Motor neuron (in vitro differentiated cells): ENCODE measurements around the gene SLX9. TPM values are rescaled to one million over a fixed set of nuclear protein-coding genes. Genes with fewer than 3 reads are reported as not detected.
A peak's percentile ranks its signal among the peaks of the same experiment; 100 is the strongest.
"Not testable (repeated sequence)": the region's sequence is repeated elsewhere in the genome, so short reads cannot be mapped to it uniquely, and the experiment has no call there.

Experiments used
- ATAC-seq, 8 experiments: fragments of 200-7000 bp; cut with Tn5 transposase; replicated peaks in 6 of 8; 2 replicates each; pipeline ENCODE4 v1.8.0; 2021; ENCODE audit warnings: mild to moderate bottlenecking in 8 of 8, moderate library complexity in 8 of 8
- H3K27ac ChIP-seq, 2 donors: fragments of 250-450 bp; sonication (Bioruptor Pico); 2 replicates each; pipeline ENCODE4 v1.9.0; 2021; ENCODE audit warnings: antibody characterized with exemption in 2 of 2, mild to moderate bottlenecking in 2 of 2, moderate library complexity in 1 of 2
- H3K4me1 ChIP-seq, 2 donors: fragments of 250-450 bp; sonication (Bioruptor Pico); replicated peaks in 1 of 2; 2 replicates each; pipeline ENCODE4 v1.6.1; 2021; ENCODE audit warnings: antibody characterized with exemption in 2 of 2, mild to moderate bottlenecking in 2 of 2, moderate library complexity in 1 of 2
- H3K4me3 ChIP-seq, 5 donors: fragments of 250-450 bp; sonication (Bioruptor Pico); 2 replicates each; pipeline ENCODE4 v1.9.0; 2021; ENCODE audit warnings: antibody characterized with exemption in 5 of 5, mild to moderate bottlenecking in 5 of 5, moderate library complexity in 4 of 5
- WGBS, 10 experiments: fragments of 450-650 bp; shearing (Covaris generic); methylation state at CpG; one replicate each; pipeline ENCODE4 v1.0.0; 2022; 5-methylcytosine and 5-hydroxymethylcytosine counted together
- in situ Hi-C, 9 experiments: fragments of 400-800 bp; cut with MboI; loops; one replicate each; pipeline ENCODE4 v1.15.0; 2021; ENCODE audit warnings: low sequenced_read_pairs in 9 of 9, low pct_unique_long_range_greater_than_20kb in 2 of 9; ENCODE audit not compliant: unreplicated experiment in 9 of 9
- total RNA-seq, 8 experiments: library from RNA; unstranded; fragments of 300-600 nt; gene quantifications; 2 replicates each; pipeline versions ENCODE4 v1.2.3 to v1.2.4, GENCODE V29; 2022

Gene SLX9
- total RNA-seq, 8 experiments from 2014 or later: 9.8 to 41.2 (median 15.3) TPM

DNA sequence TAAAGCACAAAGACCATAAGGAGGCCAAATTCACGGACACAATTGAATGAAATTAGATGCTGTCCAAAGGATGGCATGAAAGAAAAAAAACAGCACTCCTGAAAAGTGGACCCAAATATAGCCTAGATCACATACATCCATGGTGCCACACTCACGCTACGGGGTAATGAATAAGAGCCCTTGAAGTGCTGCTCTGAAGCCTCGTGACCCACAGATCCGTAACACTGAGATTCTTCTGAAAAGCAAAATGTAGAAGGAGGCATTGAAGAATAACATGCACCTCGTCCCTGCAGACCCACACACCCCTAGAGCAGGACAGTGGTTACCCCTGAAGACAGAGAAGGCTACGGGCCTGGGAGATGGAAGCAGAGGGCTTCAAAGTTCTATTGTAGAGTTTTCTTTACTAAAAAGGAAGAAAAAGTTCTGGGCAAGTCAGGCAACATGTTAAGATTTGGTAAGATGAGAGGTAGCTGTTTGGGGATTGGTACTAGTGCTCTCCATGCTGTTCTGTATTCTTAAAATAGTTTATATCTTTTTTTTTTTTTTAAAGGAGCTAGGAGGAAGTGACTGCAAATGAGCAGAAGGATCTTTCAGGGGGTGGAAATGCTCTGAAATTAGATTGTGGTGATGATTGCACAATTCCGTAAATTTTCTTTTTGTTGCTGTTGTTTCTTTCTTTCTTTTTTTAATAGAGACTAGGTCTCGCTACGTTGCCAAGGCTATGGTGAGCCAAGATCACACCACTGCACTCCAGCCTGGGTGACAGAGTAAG lies 15.0 kb upstream of the SLX9 start:
- H3K4me1 ChIP-seq: no peaks in the 10 kb centered on the region
- H3K27ac ChIP-seq: no peak overlapping the region
- 13 to 100% (median 56%) methylated on average over 1 to 10 of the region's 10 CpGs; no CpG with 5 or more reads in 1 of the 10 experiments for WGBS, 10 experiments
- H3K4me3 ChIP-seq: no peak overlapping the region
- in situ Hi-C loops: loop anchor here in 2 of 9 experiments (25.0 kb wide), 1 partner anchor 213 kb away; no protein-coding TSS in a partner anchor
- ATAC-seq: no peak

DNA sequence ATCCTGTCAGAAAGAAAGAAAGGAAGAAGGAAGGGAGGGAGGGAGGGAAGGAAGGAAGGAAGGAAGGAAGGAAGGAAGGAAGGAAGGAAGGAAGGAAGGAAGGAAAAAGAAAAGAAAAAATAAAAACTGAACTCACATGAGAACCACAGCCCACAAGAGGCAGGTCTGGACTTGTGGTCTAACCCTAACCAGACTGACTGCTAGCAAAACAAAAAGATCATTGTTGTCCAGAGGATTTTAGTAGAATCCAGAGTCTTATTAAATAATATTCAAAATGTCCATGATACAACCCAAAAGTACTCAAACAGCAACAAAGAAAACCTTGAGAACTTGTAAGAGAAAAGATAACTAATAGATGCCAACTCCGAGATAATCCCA lies 14.5 kb upstream of the SLX9 start:
- in situ Hi-C loops: loop anchor here in 2 of 9 experiments (25.0 kb wide), 1 partner anchor 212 kb away; no protein-coding TSS in a partner anchor
- no peaks in the 10 kb centered on the region for H3K4me1 ChIP-seq
- WGBS, 10 experiments: 63 to 91% (median 75%) methylated on average over 1 of the region's 1 CpG; no CpG with 5 or more reads in 7 of the 10 experiments
- ATAC-seq: no peak
- no peak overlapping the region for H3K4me3 ChIP-seq
- no peak overlapping the region for H3K27ac ChIP-seq

DNA sequence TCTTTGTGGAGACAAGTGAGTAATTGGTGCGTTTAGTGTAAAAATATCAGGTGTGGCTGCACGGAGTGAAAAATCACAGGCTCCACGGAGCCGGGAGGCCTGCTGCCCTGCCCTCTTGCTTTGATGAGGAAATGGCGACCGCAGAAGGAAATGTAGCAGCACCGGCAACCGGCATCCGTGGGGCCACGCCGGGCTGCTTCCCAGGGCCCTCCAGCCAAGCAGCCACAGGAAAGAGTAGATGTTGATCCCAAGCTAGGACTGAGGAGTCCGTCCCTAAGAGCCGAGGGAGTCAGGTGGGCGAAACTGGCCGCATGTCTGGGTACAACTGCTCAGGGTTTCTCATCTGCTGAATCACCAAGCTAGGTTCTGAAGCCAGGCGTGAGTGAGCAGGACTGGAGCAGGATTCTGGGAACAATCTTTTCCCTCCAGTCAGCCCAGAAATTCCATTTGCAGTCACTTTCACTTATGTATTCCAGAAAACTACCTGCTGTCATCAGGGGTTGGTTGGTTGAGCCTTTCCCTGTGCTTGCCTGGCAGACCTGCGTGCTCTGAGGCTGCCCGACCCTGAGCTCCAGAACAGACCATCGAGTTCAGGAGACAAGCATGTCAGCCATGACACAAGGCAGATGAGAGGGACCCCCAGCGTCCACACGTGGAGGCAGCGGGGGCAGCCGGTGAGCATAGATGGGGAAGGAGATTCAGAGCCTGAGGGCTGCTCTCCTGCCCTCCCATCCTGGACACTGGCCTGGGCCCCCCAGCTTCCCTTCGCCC lies 13.3 kb upstream of the SLX9 start:
- Histone ChIP-seq H3K27ac (no peak overlapping the region), H3K4me1 (peaks cover 0 to 7% of the 10 kb centered on the region in 2 donors), H3K4me3 (no peak overlapping the region)
- ATAC-seq: peak in 1 of 8 experiments; percentile 31
- in situ Hi-C loops: loop anchor here in 2 of 9 experiments (25.0 kb wide), 1 partner anchor 211 kb away; no protein-coding TSS in a partner anchor
- 6 to 80% (median 63%) methylated on average over 1 to 8 of the region's 24 CpGs; no CpG with 5 or more reads in 4 of the 10 experiments for WGBS, 10 experiments

DNA sequence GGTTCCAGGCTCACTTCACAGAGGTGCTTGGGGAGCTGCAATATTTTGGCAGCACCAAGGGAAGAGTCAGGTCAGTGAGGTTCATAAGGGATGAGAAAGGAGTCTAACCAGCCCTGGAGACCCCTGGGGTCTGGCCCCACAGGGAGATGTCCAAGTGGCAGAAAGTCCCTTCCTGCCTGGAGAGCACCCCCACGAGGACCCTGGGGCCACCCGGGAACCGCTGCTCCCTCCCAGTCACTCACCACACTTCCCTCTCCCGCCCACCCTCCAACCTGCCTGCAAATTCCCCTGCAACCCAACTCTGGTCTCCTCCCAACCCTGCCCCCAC lies 12.6 kb upstream of the SLX9 start:
- peaks cover 0 to 12% of the 10 kb centered on the region in 2 donors for H3K4me1 ChIP-seq
- WGBS, 10 experiments: 0% methylated on average over 1 of the region's 4 CpGs; no CpG with 5 or more reads in 9 of the 10 experiments
- no peak overlapping the region for H3K4me3 ChIP-seq
- peak in 1 of 8 experiments; percentile 3 for ATAC-seq
- in situ Hi-C loops: loop anchor here in 2 of 9 experiments (25.0 kb wide), 1 partner anchor 210 kb away; no protein-coding TSS in a partner anchor
- H3K27ac ChIP-seq: no peak overlapping the region

DNA sequence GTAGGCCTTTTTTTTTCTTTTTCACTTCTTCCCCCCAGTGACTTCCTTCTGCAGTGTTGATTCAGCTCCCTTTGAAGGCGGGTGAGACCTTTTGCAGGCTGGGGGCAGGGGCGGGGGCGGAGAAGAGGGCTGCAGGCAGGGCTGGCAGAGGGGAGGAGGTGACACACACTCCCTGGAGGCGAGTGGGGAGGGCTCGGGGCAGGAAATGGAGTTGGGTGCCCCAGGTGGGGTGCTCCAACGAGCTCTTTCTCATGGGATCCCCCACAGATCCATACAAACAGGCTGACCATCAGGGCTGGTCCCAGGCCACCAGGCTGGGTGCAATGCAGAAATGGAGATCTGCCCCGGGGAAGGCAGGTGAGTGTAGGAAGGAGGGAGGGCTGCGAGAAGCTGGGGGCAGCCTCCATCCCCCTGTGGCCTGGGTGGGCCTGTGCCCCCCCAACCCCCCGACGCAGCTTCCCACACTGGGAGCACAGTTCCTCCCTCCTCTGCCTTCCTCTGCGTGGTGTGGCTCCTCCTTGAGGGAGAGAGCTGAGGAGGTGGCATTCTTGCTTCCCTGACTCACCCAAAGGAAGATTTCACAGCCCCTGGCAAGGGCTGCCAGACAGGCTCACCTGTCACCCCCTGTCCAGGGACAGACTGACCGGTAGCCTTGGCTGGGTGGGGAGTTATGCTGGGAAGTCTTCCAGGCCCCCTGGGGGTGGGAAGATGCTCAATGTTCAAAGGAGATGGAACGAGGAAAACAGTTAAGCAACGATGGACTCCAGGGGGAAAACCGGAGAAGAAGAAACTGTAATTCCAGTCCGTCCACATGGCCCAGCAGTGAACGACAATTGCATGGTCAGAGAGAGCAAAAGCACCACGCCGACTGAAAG lies 12.0 kb upstream of the SLX9 start:
- no peak overlapping the region for H3K27ac ChIP-seq
- 0 to 74% (median 15%) methylated on average over 1 to 4 of the region's 19 CpGs; no CpG with 5 or more reads in 2 of the 10 experiments for WGBS, 10 experiments
- in situ Hi-C loops: loop anchor here in 2 of 9 experiments (25.0 kb wide), 1 partner anchor 209 kb away; no protein-coding TSS in a partner anchor
- peaks cover 6 to 16% of the 10 kb centered on the region in 2 donors for H3K4me1 ChIP-seq
- peak in 6 of 8 experiments; percentile 6 to 40 (median 22) for ATAC-seq
- no peak overlapping the region for H3K4me3 ChIP-seq

DNA sequence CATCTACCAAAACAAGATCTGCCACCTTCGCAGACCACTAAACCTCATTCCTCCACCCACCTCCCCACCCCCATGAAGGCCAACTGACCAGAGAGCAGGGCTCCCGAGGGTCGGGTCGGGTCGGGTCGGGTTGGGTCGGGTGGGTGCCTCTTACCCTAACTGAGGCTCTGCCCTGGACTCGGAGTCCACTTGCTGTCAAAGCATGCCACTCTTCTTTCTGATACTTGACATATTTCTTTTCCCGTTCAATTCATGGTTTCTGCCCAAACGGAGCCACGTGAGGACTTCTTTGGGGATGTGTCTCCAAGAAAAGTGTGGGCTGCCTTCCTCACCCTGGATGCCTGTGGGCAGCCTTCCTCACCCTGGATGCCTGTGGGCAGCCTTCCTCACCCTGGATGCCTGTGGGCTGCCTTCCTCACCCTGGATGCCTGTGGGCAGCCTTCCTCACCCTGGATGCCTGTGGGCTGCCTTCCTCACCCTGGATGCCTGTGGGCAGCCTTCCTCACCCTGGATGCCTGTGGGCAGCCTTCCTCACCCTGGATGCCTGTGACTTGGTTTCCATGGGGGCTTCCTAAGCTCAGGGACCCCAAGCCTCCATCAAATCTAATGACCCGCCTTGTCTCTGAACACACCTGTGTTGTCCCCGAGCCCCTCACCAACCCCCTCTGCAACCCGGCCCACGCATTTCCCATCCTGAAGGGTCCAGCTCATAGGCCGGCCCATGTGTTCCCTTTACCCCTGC lies 11.2 kb upstream of the SLX9 start:
- not testable (repeated sequence) for H3K27ac ChIP-seq, H3K4me3 ChIP-seq, ATAC-seq
- in situ Hi-C loops: loop anchor here in 2 of 9 experiments (25.0 kb wide), 1 partner anchor 209 kb away; no protein-coding TSS in a partner anchor
- 20 to 86% (median 38%) methylated on average over 1 to 4 of the region's 16 CpGs; no CpG with 5 or more reads in 7 of the 10 experiments for WGBS, 10 experiments
- H3K4me1 ChIP-seq: peaks cover 6 to 16% of the 10 kb centered on the region in 2 donors

DNA sequence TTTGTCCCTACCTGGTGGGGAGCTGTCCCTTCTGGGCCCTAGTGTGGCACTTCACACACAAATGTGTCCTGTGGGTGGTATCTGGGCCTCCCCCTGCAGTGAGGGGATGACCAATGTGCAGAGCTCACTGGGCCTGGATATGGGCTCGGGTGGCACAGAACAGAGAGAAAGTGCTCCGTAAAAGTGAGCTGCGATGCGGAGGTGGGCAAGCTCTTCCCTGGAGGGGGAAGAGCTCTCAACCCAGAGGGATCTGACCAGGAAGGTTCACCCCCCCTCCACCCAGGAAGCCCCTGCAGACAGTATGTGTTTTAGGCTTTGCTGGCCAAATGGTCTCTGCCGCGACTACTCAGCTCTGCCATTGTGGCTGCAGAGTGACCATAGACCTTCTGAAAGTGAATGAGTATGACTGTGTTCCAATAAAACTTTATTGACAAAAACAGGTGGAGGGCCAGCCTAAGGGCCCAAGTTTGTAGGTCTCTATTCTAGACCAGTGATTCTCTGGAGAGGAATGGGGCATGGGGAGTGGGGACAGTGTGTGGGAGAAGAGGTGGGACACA lies 10.5 kb upstream of the SLX9 start:
- Histone ChIP-seq H3K4me1 (peaks cover 6 to 16% of the 10 kb centered on the region in 2 donors), H3K27ac (no peak overlapping the region), H3K4me3 (no peak overlapping the region)
- in situ Hi-C loops: loop anchor here in 2 of 9 experiments (25.0 kb wide), 1 partner anchor 208 kb away; no protein-coding TSS in a partner anchor
- no peak for ATAC-seq
- WGBS, 10 experiments: 20 to 90% (median 76%) methylated on average over 2 to 6 of the region's 6 CpGs; no CpG with 5 or more reads in 7 of the 10 experiments

DNA sequence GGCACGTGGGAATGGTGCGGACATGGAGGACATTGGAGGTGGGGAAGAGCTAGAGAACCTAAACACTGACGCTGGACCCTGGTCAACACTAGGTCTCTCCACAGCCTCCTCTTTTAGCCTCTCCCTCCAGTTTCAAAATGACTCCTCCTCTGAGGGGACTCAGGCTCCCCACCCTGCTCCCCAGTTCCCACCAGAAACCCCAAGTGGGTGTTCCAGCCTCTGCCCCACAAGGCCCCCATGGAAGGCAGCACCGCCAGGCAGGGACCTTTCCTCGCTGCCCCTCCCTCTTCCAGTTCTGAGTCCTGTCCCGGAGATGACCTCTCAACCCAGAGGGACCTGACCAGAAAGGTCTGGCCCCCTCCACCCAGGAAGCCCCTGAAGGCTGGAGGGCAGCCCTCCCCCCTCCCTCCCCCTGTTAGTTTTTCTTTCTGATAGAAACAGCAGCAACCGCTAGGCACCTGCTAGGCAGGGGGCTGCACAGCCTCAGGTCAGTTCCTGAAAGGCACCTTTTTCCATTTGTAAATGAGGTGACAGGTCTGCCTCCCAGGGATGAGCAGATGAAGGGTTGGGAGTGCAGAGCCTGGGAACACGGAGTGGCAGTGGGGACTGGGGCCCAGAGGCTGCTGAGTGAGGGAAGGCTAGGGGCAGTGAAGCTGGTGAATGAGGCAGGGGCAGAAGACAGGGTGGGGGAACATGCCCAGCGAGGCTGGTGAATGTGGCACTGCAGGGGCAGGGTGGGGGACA lies 9.9 kb upstream of the SLX9 start:
- in situ Hi-C loops: loop anchor here in 2 of 9 experiments (25.0 kb wide), 1 partner anchor 207 kb away; no protein-coding TSS in a partner anchor

DNA sequence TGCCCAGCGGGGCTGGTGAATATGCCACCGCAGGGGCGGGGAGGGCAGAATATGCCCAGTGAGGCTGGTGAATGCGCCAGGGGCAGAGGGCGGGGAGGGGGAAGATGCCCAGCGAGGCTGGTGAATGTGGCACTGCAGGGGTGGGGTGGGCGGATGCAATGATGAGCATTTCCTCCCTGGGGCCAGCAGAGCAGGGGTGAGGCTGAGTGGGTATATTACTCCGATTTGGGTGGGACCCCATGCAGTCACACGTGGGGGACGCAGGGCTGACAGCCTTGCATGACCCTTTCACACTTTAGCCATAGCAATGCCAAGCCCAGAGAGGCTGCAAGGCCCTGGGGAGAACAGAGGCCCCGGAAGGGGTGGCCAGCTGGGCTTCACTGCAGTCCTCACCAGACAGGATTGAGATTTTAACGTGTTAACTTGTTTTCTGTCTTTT lies 9.3 kb upstream of the SLX9 start:
- peaks cover 6 to 16% of the 10 kb centered on the region in 2 donors for H3K4me1 ChIP-seq
- H3K4me3 ChIP-seq: no peak overlapping the region
- in situ Hi-C loops: loop anchor here in 2 of 9 experiments (25.0 kb wide), 1 partner anchor 207 kb away; no protein-coding TSS in a partner anchor
- ATAC-seq: peak in 2 of 8 experiments; percentile 3 to 4
- H3K27ac ChIP-seq: no peak overlapping the region
- 1 to 30% (median 6%) methylated on average over 2 to 5 of the region's 12 CpGs; no CpG with 5 or more reads in 7 of the 10 experiments for WGBS, 10 experiments

More for the DNA sequence above, 9.9 kb upstream of the SLX9 start:
- Histone ChIP-seq H3K4me3 (no peak overlapping the region), H3K27ac (no peak overlapping the region), H3K4me1 (peaks cover 6 to 16% of the 10 kb centered on the region in 2 donors)
- 0 to 69% (median 47%) methylated on average over 1 to 4 of the region's 9 CpGs; no CpG with 5 or more reads in 6 of the 10 experiments for WGBS, 10 experiments
- ATAC-seq: no peak

DNA sequence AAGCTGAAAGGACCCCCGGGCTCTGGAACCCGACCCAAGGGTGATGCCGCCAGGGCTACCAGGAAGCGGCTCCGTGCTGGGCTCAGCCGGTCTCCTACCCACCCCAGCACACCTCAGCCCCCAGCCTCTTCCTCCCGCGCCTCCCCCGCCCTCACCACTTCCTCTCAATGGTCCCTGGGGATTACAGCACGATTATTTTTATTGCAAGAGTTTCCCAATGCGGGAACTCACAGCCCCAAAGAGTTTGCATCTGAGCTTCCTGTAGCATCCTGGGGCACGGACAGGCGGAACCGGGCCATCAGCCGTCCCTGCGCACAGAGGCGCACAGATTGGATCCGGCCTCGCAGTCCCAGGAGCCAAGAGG lies 8.7 kb upstream of the SLX9 start:
- H3K4me3 ChIP-seq: no peak overlapping the region
- peaks cover 6 to 16% of the 10 kb centered on the region in 2 donors for H3K4me1 ChIP-seq
- ATAC-seq: peak in 2 of 8 experiments; percentile 9 to 10
- in situ Hi-C loops: loop anchor here in 2 of 9 experiments (25.0 kb wide), 1 partner anchor 206 kb away; no protein-coding TSS in a partner anchor
- WGBS, 10 experiments: 0 to 60% (median 5%) methylated on average over 2 to 8 of the region's 19 CpGs; no CpG with 5 or more reads in 5 of the 10 experiments
- H3K27ac ChIP-seq: no peak overlapping the region
